Mucosa of rectum (tissue), 2 donors: ENCODE results near the gene DDX20.

Experiments
- H3K27ac ChIP-seq, 2 donors: one replicate each; pipeline ENCODE4 v1.7.0; 2013; ENCODE audit warnings: inconsistent platforms in 2 of 2, low read depth in 2 of 2, low read length in 2 of 2
- H3K27me3 ChIP-seq, 2 donors: one replicate each; pipeline ENCODE4 v1.7.0; 2013; ENCODE audit warnings: low read length in 2 of 2; ENCODE audit not compliant: control insufficient read depth in 2 of 2, insufficient read depth in 2 of 2
- H3K36me3 ChIP-seq, 2 donors: one replicate each; pipeline ENCODE4 v1.7.0; 2013; ENCODE audit warnings: low read length in 2 of 2; ENCODE audit not compliant: control insufficient read depth in 2 of 2, insufficient read depth in 2 of 2
- H3K4me1 ChIP-seq, 2 donors: one replicate each; pipeline ENCODE4 v1.7.0; 2013; ENCODE audit warnings: low read length in 2 of 2, mild to moderate bottlenecking in 1 of 2; ENCODE audit not compliant: control insufficient read depth in 2 of 2, insufficient read depth in 2 of 2
- H3K4me3 ChIP-seq, 2 donors: one replicate each; pipeline ENCODE4 v1.7.0; 2013; ENCODE audit warnings: low read length in 2 of 2
- H3K9ac ChIP-seq, 2 donors: one replicate each; pipeline ENCODE4 v1.7.0; 2013; ENCODE audit warnings: low read length in 2 of 2, low read depth in 1 of 2, mild to moderate bottlenecking in 1 of 2
- H3K9me3 ChIP-seq, 2 donors: one replicate each; pipeline ENCODE4 v1.7.0; 2013; ENCODE audit warnings: low read length in 2 of 2; ENCODE audit not compliant: control insufficient read depth in 2 of 2
- donor health status: healthy.
- donor health status: Normal muscosa, but diverticular disease.

Gene DDX20

DNA sequence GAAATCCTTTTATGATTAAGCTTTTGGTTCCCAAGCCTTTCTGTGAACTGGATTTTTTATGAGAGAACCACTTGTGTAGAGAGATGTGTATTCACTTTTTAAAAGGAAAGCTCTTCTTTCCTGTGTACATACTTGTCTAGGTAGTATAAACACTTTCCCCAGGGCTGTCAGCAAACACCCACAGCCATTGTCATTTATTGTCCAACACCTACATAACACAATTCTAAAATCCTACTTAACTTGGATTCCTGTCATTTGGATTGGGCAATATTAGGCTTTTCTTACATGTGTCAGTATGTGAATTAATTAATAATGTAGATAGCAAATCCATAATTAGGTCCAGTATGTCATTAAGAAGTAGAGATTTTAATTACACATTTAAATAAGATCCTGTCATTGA lies 12.3 kb downstream of the DDX20 start:
- peaks cover 22 to 28% of the 10 kb centered on the region in 2 donors for H3K36me3 ChIP-seq
- H3K27ac ChIP-seq, result no peak overlapping the region
- no peak overlapping the region for H3K9ac ChIP-seq
- no peaks in the 10 kb centered on the region for H3K9me3 ChIP-seq
- no peaks in the 10 kb centered on the region for H3K27me3 ChIP-seq
- no peaks in the 10 kb centered on the region for H3K4me1 ChIP-seq
- no peak overlapping the region for H3K4me3 ChIP-seq

DNA sequence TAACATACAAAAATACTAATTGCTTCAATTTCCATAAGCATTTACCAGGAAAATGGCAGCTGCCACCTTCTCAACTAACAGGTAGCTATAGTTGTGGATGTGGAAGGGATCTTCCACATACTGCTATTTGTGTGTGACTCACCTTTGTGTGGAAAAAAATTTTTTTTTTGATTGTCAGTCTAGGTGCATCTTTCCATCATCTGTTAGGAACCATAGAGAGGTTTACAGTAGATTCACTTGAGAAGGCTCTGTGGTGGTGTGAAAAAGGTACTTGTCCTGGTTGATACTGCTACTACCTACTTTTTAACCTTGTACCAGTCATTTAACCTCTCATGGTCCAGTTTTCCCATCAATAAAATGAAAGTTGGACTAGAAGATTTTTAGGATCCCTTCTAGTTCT lies 12.9 kb downstream of the DDX20 start:
- Histone ChIP-seq H3K36me3 (peaks cover 18 to 23% of the 10 kb centered on the region in 2 donors), H3K4me1 (no peaks in the 10 kb centered on the region), H3K9me3 (no peaks in the 10 kb centered on the region), H3K27ac (no peak overlapping the region), H3K27me3 (no peaks in the 10 kb centered on the region), H3K4me3 (no peak overlapping the region), H3K9ac (no peak overlapping the region)

DNA sequence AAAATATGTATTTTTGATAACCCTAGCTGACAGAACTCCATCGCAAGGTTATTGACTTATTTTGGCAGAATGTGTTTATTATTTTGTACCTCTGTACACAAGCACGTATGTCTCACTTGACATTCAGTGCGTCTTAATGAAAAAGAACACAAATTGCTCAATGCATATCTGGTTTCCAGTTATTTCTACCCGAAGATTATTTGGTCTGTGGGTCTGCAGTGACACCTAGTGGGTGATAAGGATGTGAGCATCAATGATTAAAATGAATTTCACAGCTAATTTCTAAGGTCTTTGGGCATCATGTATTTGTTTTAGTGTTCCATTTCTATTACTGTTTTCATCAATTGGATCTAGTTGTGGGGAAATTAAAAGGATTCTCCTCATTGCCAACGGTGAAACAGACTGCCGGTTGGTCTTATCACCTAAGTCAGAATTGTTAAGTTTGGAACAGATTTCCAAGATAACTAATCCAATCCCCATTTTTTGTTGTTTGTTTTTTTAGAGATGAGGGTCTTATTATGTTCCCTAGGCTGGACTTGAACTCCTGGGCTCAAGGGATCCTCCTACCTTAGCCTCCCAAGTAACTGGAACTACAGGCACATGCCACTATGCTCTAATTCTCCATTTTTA lies 13.9 kb downstream of the DDX20 start:
- Histone ChIP-seq H3K9ac (no peak overlapping the region), H3K4me1 (no peaks in the 10 kb centered on the region), H3K36me3 (peaks cover 14 to 20% of the 10 kb centered on the region in 2 donors), H3K27ac (no peak overlapping the region), H3K4me3 (no peak overlapping the region), H3K27me3 (no peaks in the 10 kb centered on the region), H3K9me3 (no peaks in the 10 kb centered on the region)

DNA sequence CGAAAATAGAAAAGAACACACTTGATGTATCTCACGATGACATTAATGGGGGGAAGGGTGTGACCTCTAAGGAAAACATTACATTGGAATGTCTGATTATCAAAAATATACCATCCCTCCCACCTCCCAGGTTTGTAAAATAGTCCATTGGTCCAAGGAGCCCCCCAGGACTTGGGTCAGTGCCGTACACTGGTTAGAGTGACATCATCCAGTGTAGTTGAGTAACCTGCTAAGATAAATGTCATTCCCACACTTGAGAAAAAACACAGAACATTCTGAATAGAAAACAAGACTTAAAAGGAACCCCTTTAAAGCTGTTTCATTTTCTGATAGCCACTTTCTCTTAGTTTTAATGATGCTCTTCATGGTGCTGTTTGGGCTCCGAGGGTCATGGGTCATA lies 15.2 kb downstream of the DDX20 start:
- Histone ChIP-seq H3K4me1 (no peaks in the 10 kb centered on the region), H3K9ac (no peak overlapping the region), H3K36me3 (peaks cover 6 to 10% of the 10 kb centered on the region in 2 donors), H3K27ac (no peak overlapping the region), H3K9me3 (no peaks in the 10 kb centered on the region), H3K27me3 (no peaks in the 10 kb centered on the region), H3K4me3 (no peak overlapping the region)

DNA sequence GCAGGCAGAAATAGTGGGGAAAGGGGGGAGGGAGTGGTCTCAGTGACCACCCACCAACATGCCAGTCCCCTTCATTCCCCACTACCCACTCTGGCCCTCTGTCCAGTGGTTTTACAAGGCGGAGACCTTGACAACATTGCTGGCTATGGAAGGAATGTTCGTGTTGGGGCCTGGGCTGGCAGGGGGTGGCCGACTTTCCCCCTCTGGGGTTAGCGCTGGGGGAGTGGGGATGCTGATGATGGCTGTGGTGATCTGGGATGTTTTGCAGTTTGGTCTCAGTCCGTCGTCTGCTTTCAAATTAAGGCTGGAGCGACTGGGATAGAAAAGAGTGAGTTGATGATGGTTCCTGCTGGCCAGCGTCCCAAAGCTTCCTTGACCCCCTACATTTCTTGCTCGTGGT lies 20.3 kb downstream of the DDX20 start:
- H3K27ac ChIP-seq, result no peak overlapping the region
- H3K4me1 ChIP-seq, result no peaks in the 10 kb centered on the region
- no peak overlapping the region for H3K9ac ChIP-seq
- no peak overlapping the region for H3K4me3 ChIP-seq
- H3K27me3 ChIP-seq, result no peaks in the 10 kb centered on the region
- no peaks in the 10 kb centered on the region for H3K9me3 ChIP-seq
- H3K36me3 ChIP-seq, result no peaks in the 10 kb centered on the region

DNA sequence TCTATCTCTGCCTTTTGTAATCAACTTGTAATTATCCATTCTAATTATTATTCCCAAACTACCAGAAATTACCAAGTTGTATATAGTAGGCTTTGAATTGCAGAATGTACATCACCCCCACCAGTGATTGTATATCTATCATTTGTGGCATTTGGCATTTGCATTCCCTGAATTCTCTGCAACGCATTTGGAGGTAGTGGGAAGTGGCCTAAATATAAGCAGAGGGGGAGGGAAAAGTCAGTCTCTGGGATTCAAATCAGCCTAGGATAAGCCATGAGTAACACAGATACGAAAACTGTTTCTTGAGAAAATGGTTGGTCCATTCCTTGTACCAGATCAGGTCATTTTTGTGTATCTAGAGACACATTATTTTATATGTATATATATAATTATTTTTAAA lies 20.7 kb downstream of the DDX20 start:
- Histone ChIP-seq H3K36me3 (no peaks in the 10 kb centered on the region), H3K4me3 (no peak overlapping the region)

DNA sequence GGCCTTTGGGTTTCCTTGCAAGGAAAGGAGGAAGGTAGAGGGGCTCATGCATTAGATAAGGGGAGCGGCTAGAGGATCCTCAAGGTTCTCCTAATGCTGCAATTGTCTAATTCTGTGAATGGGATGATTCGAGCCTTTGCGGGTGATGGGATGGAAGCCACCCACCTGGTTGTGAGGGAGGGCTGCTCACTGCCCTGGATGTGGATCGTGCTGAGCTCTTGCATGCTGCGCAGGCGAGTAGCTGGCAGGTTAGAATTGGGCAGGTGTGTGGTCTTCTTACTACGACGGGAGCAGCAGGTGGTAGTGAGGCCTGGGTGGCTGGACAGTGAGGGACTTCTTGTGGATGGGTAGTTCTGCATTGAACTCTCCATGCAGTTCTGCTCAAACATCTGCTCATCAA lies 21.2 kb downstream of the DDX20 start:
- Histone ChIP-seq H3K9me3 (no peaks in the 10 kb centered on the region), H3K27me3 (no peaks in the 10 kb centered on the region), H3K4me1 (no peaks in the 10 kb centered on the region), H3K36me3 (no peaks in the 10 kb centered on the region), H3K4me3 (no peak overlapping the region), H3K27ac (no peak overlapping the region), H3K9ac (no peak overlapping the region)

More for the DNA sequence above, 20.7 kb downstream of the DDX20 start:
- Histone ChIP-seq H3K9me3 (no peaks in the 10 kb centered on the region), H3K9ac (no peak overlapping the region), H3K27me3 (no peaks in the 10 kb centered on the region), H3K27ac (no peak overlapping the region), H3K4me1 (no peaks in the 10 kb centered on the region)

DNA sequence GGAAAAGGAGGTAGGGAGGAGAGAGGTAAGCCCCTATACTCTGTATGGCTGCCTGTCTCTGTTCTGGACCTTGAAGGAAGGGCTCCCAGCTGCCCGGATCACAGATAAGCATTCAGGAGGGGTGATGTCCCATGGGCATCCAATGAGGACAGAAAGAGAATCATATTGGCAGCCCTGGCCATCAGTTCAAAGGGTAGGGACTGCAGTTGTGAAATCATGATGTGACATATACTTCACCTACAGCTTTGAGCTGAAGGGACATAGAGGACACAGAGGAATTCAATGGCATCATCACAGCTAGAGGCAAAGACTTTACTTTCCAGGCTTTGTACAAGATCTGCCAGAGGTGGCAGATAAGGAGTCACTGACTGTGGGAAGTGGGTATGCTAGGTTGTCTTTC lies 21.6 kb downstream of the DDX20 start:
- Histone ChIP-seq H3K9me3 (no peaks in the 10 kb centered on the region), H3K4me3 (no peak overlapping the region), H3K4me1 (no peaks in the 10 kb centered on the region), H3K27me3 (no peaks in the 10 kb centered on the region), H3K27ac (no peak overlapping the region), H3K36me3 (no peaks in the 10 kb centered on the region), H3K9ac (no peak overlapping the region)

DNA sequence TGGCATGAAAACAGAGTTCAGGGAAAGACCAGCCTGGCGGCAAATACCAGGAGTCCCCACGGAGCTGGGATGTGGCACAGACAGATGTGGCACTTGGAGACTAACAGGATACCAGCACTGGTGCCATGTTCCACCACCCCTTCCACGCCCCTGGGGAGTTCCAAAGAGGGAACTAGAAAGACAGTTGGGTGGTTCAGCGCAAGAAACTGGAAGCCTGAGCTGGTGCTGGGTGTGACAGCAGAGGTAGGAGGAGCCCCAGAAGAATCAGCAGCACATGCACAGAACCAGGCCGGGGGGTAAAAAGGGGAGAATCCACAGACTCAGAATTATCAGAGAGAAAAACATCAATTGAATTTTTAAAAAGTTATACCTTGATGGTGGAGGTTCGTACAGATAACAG lies 22.4 kb downstream of the DDX20 start:
- H3K9me3 ChIP-seq, result no peaks in the 10 kb centered on the region
- no peak overlapping the region for H3K27ac ChIP-seq
- no peaks in the 10 kb centered on the region for H3K4me1 ChIP-seq
- H3K4me3 ChIP-seq, result no peak overlapping the region
- H3K36me3 ChIP-seq, result no peaks in the 10 kb centered on the region
- H3K9ac ChIP-seq, result no peak overlapping the region
- H3K27me3 ChIP-seq, result no peaks in the 10 kb centered on the region

DNA sequence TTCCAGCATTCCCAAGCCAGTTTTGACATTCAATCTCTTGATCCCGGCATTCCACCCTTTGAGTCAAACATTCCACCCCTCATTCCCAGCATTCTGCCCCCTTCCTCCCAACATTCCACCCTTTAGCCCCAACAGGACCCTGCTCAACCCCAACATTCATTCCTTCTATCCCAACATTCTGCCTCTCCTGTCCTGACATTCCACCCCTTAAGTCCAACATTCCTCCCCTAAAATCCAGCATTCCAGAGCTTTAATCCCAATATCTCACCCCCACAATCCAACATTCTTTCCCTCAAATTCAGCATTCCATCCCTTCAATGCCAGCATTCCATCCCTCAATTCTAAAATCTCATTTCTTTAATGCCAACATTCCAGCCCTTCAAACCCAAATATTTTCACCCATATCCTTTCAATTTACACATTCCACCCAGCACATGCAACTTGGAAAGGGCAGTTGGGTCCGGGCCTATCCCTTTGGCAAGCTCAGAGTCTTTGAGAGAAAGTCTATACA lies 22.9 kb downstream of the DDX20 start:
- Histone ChIP-seq H3K4me1 (no peaks in the 10 kb centered on the region), H3K9ac (no peak overlapping the region), H3K27me3 (no peaks in the 10 kb centered on the region), H3K36me3 (no peaks in the 10 kb centered on the region), H3K9me3 (no peaks in the 10 kb centered on the region), H3K27ac (no peak overlapping the region), H3K4me3 (no peak overlapping the region)

DNA sequence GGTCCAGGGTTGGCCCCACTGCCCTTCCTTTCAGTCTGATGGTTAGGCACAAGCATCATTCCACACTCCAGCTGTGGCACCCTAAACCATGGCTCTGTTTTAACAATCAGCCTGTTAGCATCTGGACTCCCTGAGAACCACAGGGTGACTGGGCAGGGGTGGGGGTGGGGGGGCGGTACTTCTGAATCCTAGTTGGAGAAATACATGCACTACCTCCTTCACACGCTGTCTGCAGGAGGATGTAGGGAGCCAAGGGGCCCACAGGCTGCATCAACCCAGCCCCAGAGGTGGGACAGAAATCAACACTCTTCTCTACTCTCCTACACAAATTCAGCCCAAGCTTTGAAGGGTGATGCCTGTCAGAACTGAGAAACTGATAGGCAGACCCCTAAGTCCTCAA lies 23.8 kb downstream of the DDX20 start:
- H3K9ac ChIP-seq, result no peak overlapping the region
- no peaks in the 10 kb centered on the region for H3K36me3 ChIP-seq
- H3K4me1 ChIP-seq, result no peaks in the 10 kb centered on the region

More for the DNA sequence above, 23.8 kb downstream of the DDX20 start:
- Histone ChIP-seq H3K27ac (no peak overlapping the region), H3K4me3 (no peak overlapping the region), H3K27me3 (no peaks in the 10 kb centered on the region), H3K9me3 (no peaks in the 10 kb centered on the region)
